Stimulated activated naive CD8-positive, alpha-beta T cell treated with anti-CD3 and anti-CD28 coated beads, Interleukin-15, Interleukin-2, amounts not matched to agents 100 ng/mL and 50 ng/mL, for 24 hours (primary cell): ENCODE data around the gene GCHFR.

ENCODE experiments used
- H3K27ac Mint-ChIP-seq: one replicate; pipeline ENCODE4 v1.8.0; 2021; ENCODE audit warnings: mild to moderate bottlenecking, mixed read lengths
- H3K27me3 Mint-ChIP-seq: one replicate; pipeline ENCODE4 v1.8.0; 2021; ENCODE audit warnings: mixed read lengths
- H3K36me3 Mint-ChIP-seq: one replicate; pipeline ENCODE4 v1.8.0; 2021; ENCODE audit warnings: low read depth, mixed read lengths
- H3K4me1 Mint-ChIP-seq: one replicate; pipeline ENCODE4 v1.8.0; 2021; ENCODE audit warnings: low read depth, mixed read lengths
- H3K4me3 Mint-ChIP-seq: one replicate; pipeline ENCODE4 v1.8.0; 2021; ENCODE audit warnings: mild to moderate bottlenecking, mixed read lengths
- H3K9me3 Mint-ChIP-seq: one replicate; pipeline ENCODE4 v1.8.0; 2021; ENCODE audit warnings: mixed read lengths

Gene GCHFR

GRCh38 chr15:40782609-40783227 is 18.9 kb downstream of the GCHFR start:
- no peaks in the 10 kb centered on the region for H3K9me3 Mint-ChIP-seq
- no peaks in the 10 kb centered on the region for H3K27me3 Mint-ChIP-seq
- no peak overlapping the region for H3K27ac Mint-ChIP-seq
- no peak overlapping the region for H3K4me3 Mint-ChIP-seq
- H3K4me1 Mint-ChIP-seq, result peaks cover 17% of the 10 kb centered on the region
- H3K36me3 Mint-ChIP-seq, result peaks cover 17% of the 10 kb centered on the region

DNA sequence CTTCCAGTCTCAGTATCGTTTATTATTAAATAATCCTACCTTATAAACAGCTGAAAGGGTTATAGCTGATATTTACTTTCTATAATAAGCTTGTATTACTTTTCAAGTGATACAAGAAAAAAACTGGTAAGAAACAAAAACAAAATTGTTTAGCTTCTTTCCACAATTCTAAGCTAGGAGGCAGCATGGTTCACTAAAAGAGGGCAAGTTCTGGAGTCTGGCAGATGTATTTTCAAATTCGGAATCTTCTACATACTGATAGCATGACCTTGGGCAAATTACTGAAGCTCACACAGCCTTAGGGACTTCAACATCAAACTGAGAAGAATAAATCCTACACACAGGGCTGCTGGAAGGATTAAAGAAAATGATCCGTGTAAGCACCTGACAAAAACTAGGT is 21.3 kb downstream of the GCHFR start:
- no peak overlapping the region for H3K4me3 Mint-ChIP-seq
- H3K27ac Mint-ChIP-seq, result no peak overlapping the region
- no peaks in the 10 kb centered on the region for H3K27me3 Mint-ChIP-seq
- peaks cover 6% of the 10 kb centered on the region for H3K36me3 Mint-ChIP-seq
- peaks cover 29% of the 10 kb centered on the region for H3K4me1 Mint-ChIP-seq
- H3K9me3 Mint-ChIP-seq, result no peaks in the 10 kb centered on the region

GRCh38 chr15:40785814-40786213 is 21.9 kb downstream of the GCHFR start:
- Mint-ChIP-seq H3K27ac (no peak overlapping the region), H3K4me1 (peaks cover 29% of the 10 kb centered on the region), H3K36me3 (peaks cover 3% of the 10 kb centered on the region), H3K4me3 (no peak overlapping the region), H3K27me3 (no peaks in the 10 kb centered on the region), H3K9me3 (no peaks in the 10 kb centered on the region)

DNA sequence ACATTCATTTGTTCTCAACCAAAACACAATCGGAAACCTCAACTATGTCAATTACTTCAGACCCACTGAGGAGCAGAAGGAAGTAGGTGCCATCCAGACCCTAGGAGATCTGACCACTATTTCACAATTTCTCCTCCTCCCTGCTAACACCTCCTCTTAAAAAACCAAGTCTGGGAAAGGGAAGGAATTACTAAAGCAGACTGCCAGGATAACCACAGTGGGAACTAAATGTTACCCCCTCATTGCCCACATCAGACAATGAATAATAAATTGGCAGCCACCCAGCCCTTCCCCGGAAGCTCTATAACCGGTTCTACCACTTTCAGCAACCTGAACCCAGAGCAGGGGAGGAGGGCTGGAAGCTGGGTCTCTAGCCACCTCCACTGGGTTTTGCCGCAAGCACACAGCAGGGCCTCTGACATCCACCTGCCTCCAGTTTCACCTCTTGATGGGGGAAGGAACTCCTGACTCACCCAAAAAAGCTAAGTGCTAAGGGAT is 23.5 kb downstream of the GCHFR start:
- H3K27me3 Mint-ChIP-seq, result no peaks in the 10 kb centered on the region

GRCh38 chr15:40787991-40788390 is 24.1 kb downstream of the GCHFR start:
- Mint-ChIP-seq H3K27ac (peak overlapping the region; percentile 36), H3K4me1 (peaks cover 29% of the 10 kb centered on the region), H3K4me3 (no peak overlapping the region), H3K27me3 (no peaks in the 10 kb centered on the region), H3K36me3 (peaks cover 9% of the 10 kb centered on the region), H3K9me3 (no peaks in the 10 kb centered on the region)

More for the DNA sequence above, 23.5 kb downstream of the GCHFR start:
- H3K9me3 Mint-ChIP-seq, result no peaks in the 10 kb centered on the region
- H3K27ac Mint-ChIP-seq, result peak overlapping the region; percentile 36
- no peak overlapping the region for H3K4me3 Mint-ChIP-seq
- peaks cover 29% of the 10 kb centered on the region for H3K4me1 Mint-ChIP-seq
- peaks cover 10% of the 10 kb centered on the region for H3K36me3 Mint-ChIP-seq

DNA sequence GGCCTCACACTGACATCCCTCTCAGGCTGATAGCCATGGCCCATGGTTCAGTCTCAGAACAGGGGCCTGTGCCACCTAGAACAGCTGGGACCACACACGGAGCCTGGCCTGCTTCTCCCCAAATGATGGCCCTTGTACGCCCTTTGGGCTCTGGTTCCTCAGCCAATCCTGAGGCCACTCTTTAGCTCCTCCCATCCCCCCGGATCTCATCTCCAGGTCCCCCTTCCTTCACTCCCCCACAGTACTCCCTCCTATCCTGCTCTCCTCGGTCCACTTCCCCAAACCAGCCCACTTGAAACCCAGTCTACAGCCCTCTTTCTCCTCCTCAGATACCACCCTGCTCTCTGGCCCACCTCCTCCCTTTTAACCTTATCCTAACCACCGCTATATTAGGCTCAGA is 25.3 kb downstream of the GCHFR start:
- H3K4me1 Mint-ChIP-seq, result peaks cover 39% of the 10 kb centered on the region
- peaks cover 18% of the 10 kb centered on the region for H3K36me3 Mint-ChIP-seq
- H3K9me3 Mint-ChIP-seq, result no peaks in the 10 kb centered on the region
- peak overlapping the region; percentile 4 for H3K27ac Mint-ChIP-seq
- H3K27me3 Mint-ChIP-seq, result no peaks in the 10 kb centered on the region
- no peak overlapping the region for H3K4me3 Mint-ChIP-seq

GRCh38 chr15:40789999-40790398 is 26.1 kb downstream of the GCHFR start:
- Mint-ChIP-seq H3K4me3 (no peak overlapping the region), H3K9me3 (no peaks in the 10 kb centered on the region), H3K36me3 (peaks cover 18% of the 10 kb centered on the region), H3K27me3 (no peaks in the 10 kb centered on the region), H3K27ac (no peak overlapping the region), H3K4me1 (peaks cover 40% of the 10 kb centered on the region)

- no peaks in the 10 kb centered on the region for H3K9me3 Mint-ChIP-seq
- peaks cover 44% of the 10 kb centered on the region for H3K4me1 Mint-ChIP-seq
Observed at GRCh38 chr15:40790718-40791117, 26.9 kb downstream of the GCHFR start.

DNA sequence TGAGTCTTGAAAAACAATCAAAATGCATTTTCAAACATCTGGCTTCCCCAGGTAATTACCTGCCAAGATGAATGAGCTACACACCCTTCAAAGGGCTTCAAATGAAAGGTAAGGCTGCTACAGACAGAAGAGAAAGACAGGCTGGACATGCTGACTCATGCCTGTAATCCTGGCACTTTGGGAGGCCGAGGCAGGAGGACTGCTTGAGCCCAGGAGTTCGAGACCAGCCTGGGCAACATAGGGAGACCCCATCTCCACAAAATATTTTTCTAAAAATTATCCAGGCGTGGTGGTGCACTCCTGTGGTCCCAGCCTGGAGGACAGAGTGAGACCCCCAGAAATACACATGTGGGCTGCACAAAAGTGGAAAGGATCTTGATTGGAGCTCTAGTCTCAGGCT is 28.5 kb downstream of the GCHFR start:
- no peak overlapping the region for H3K4me3 Mint-ChIP-seq
- no peak overlapping the region for H3K27ac Mint-ChIP-seq
- H3K9me3 Mint-ChIP-seq, result no peaks in the 10 kb centered on the region
- no peaks in the 10 kb centered on the region for H3K27me3 Mint-ChIP-seq
- peaks cover 38% of the 10 kb centered on the region for H3K4me1 Mint-ChIP-seq
- H3K36me3 Mint-ChIP-seq, result peaks cover 26% of the 10 kb centered on the region

More at GRCh38 chr15:40790718-40791117, 26.9 kb downstream of the GCHFR start:
- no peak overlapping the region for H3K27ac Mint-ChIP-seq
- peaks cover 18% of the 10 kb centered on the region for H3K36me3 Mint-ChIP-seq
- no peak overlapping the region for H3K4me3 Mint-ChIP-seq
- H3K27me3 Mint-ChIP-seq, result no peaks in the 10 kb centered on the region

DNA sequence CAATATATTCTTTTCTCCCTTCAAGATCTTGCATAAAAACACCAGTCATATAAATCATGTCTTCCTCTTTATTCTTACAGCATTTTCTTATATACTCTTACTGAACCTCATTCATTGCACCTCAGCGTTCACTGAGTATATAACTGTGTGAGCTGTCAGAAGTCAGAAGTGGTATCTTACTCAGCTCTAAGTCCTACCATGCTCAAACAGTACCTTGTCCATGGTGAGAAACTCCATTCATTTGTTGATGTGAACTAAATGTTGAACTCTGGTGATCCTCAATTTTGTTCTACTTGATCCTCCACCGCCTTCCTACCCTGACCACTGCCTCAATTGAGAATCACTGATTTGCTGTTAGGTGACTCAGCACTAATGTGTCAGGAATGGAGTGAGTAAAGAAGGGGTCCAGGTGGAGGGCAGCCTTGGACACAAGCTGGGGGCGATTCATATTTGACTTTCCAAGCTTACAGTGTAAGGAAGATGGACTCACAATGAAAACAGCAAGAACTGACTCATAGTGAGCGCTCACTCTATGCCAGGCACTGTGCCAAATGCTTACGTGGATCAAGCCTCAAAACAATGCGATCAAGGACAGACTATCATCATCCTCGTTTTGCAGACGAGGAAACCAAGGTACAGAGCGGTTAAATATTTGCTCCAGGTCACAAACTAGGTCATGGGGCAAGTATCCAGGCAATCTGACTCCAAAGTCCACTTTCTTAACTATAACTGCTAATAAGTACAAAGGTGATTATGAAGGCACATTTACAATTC is 29.5 kb downstream of the GCHFR start:
- Mint-ChIP-seq H3K9me3 (no peaks in the 10 kb centered on the region), H3K4me3 (no peak overlapping the region), H3K27ac (peak overlapping the region; percentile 7), H3K27me3 (no peaks in the 10 kb centered on the region), H3K36me3 (peaks cover 26% of the 10 kb centered on the region), H3K4me1 (peaks cover 37% of the 10 kb centered on the region)

DNA sequence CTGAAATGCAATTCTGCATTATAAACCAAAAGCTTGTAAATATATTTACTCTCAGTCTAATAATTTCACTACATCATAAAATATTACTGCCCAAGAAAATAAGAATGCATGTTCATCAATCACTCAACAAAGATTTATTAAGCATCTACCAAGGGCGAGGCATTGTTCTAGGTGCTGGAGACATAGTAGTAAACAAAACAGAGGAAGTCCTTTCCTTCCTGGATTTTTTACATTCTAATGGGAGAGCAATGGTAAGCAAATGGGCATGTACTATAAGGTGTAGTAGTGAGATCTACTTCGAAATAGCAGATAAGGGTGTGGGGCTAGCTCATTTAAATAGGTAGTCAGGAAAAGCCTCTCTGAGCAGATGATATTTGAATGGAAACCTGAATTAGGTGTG is 32.2 kb downstream of the GCHFR start:
- H3K9me3 Mint-ChIP-seq, result no peaks in the 10 kb centered on the region
- no peaks in the 10 kb centered on the region for H3K27me3 Mint-ChIP-seq
- H3K36me3 Mint-ChIP-seq, result peaks cover 41% of the 10 kb centered on the region
- no peak overlapping the region for H3K27ac Mint-ChIP-seq
- H3K4me1 Mint-ChIP-seq, result peaks cover 39% of the 10 kb centered on the region
- H3K4me3 Mint-ChIP-seq, result no peak overlapping the region

DNA sequence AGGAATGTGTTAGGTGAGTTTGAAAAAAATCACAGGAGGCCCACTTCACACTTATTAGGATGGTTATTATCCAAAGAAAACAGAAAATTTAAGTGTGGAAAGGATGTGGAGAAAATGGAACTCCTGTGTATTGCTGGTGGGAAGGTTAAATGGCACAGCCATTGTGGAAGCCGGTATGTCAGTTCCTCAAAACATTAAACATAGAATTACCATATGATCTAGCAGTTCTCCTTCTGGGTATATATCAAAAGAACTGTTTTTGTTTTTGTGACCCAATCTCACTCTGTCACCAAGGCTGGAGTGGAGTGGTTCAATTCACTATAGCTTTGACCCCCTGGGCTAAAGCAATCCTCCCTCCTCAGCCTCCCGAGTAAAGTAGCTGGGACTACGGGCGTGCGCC is 32.6 kb downstream of the GCHFR start:
- H3K4me3 Mint-ChIP-seq, result no peak overlapping the region
- peaks cover 44% of the 10 kb centered on the region for H3K36me3 Mint-ChIP-seq
- no peak overlapping the region for H3K27ac Mint-ChIP-seq
- H3K9me3 Mint-ChIP-seq, result no peaks in the 10 kb centered on the region
- H3K27me3 Mint-ChIP-seq, result no peaks in the 10 kb centered on the region
- peaks cover 39% of the 10 kb centered on the region for H3K4me1 Mint-ChIP-seq

- peaks cover 32% of the 10 kb centered on the region for H3K4me1 Mint-ChIP-seq
- H3K27ac Mint-ChIP-seq, result no peak overlapping the region
- H3K9me3 Mint-ChIP-seq, result no peaks in the 10 kb centered on the region
- no peaks in the 10 kb centered on the region for H3K27me3 Mint-ChIP-seq
- no peak overlapping the region for H3K4me3 Mint-ChIP-seq
- H3K36me3 Mint-ChIP-seq, result peaks cover 31% of the 10 kb centered on the region
Observed at GRCh38 chr15:40799523-40799922, 35.7 kb downstream of the GCHFR start.

DNA sequence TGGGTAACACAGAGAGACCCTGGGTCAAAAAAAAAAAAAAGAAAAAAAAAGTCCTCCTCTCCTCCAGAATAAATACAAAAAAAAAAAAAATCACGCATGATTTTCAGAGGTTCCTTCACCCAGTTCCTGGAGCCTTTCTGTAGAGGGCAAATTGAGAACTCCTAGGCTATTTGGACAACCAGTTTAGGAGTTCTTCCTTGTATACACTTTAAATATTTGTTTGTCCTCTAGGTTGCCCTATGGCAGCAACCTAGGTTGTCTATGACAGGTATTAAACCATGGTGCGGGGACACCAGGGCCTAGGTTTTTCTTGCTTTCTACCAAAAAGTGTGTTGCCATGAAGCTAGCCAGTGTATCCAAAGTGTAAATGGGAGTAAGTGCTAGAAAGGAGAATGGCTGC is 39.2 kb downstream of the GCHFR start:
- Mint-ChIP-seq H3K27me3 (no peaks in the 10 kb centered on the region), H3K9me3 (no peaks in the 10 kb centered on the region), H3K4me3 (no peak overlapping the region), H3K4me1 (peaks cover 25% of the 10 kb centered on the region), H3K27ac (no peak overlapping the region), H3K36me3 (peaks cover 26% of the 10 kb centered on the region)

DNA sequence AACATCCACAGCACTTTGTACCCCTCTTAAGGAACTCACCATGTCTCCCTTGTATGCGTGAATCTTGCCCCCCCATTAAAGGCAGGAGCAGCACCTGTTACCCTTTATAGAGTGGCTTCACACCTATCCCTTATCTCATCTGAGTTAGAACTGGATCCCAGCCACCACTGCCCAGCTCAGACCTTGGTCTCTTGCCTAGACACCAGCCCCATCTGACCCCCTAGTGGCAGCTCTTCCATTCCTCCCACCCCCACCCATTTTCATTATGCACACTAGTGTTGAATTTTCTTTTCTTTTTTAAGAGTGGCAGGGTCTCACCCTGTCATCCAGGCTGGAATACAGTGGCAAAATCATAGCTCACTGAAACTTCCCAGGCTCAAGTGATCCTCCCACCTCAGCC is 39.8 kb downstream of the GCHFR start:
- Mint-ChIP-seq H3K27ac (no peak overlapping the region), H3K36me3 (peaks cover 26% of the 10 kb centered on the region), H3K27me3 (no peaks in the 10 kb centered on the region), H3K9me3 (no peaks in the 10 kb centered on the region), H3K4me1 (peaks cover 25% of the 10 kb centered on the region), H3K4me3 (no peak overlapping the region)
